GM12878 (cell line): ENCODE measurements around the gene EP400. TPM values are rescaled to one million over a fixed set of nuclear protein-coding genes. Genes with fewer than 3 reads are reported as not detected.

Experiments used
- ATAC-seq: fragments of 200-7000 bp; cut with Tn5 transposase; 3 replicates; pipeline ENCODE4 v1.9.1; 2020; ENCODE audit warnings: mild to moderate bottlenecking, moderate library complexity
- BruUV-seq: library from RNA; stranded (reverse); fragments of 400-500 nt; replicated peaks from 2 replicates; lab custom pipeline; 2021; lab: Mats Ljungman, UMichigan
- CTCF ChIA-PET: fragments of 300-600 bp; sonication (Branson Sonifier 250); formaldehyde crosslinking; extraction: SDS; loops from one replicate; lab custom pipeline; 2021; ENCODE audit warnings: inconsistent platforms; lab: Yijun Ruan, JAX
- POLR2A ChIA-PET: fragments of 350-600 bp; formaldehyde crosslinking; extraction: SDS; loops from one replicate; lab custom pipeline; 2021; ENCODE audit warnings: inconsistent platforms; lab: Charles Lee
- RAD21 ChIA-PET: fragments of 300-600 bp; sonication (Branson Sonifier 250); formaldehyde crosslinking; loops from one replicate; lab custom pipeline; 2023; ENCODE audit warnings: antibody characterized with exemption; ENCODE audit not compliant: unreplicated experiment; lab: Charles Lee
- SMC1A ChIA-PET: fragments of 300-600 bp; sonication (Branson Sonifier 250); formaldehyde crosslinking; loops from one replicate; lab custom pipeline; 2023; ENCODE audit not compliant: unreplicated experiment, uncharacterized antibody; lab: Charles Lee
- DNase-seq: peaks from one replicate; pipeline ENCODE4 v3.0.0-alpha.2; 2011; ENCODE audit warnings: low read depth, low spot score
- FAIRE-seq: peaks from 3 replicates; lab custom pipeline; 2011; peaks lifted over from hg19 to GRCh38; lab: Jason Lieb, UNC
- H2AFZ ChIP-seq: 2 replicates; pipeline ENCODE4 v1.6.0; 2011; ENCODE audit warnings: low read depth, low read length, control low read depth; ENCODE audit not compliant: control insufficient read depth
- H3K27ac ChIP-seq: 2 replicates; pipeline ENCODE4 v1.5.1; 2011; ENCODE audit warnings: control low read depth; ENCODE audit not compliant: control insufficient read depth, insufficient read depth
- H3K27me3 ChIP-seq, 2 experiments: replicated peaks in 1 of 2; 2 replicates each; pipeline versions ENCODE4 v1.6.0 to v1.6.1; 2011; ENCODE audit warnings: low read length in 1 of 2; ENCODE audit not compliant: control insufficient read depth in 2 of 2, insufficient read depth in 2 of 2
- H3K36me3 ChIP-seq, 2 experiments: 2 replicates each; pipeline ENCODE4 v1.5.1; 2011; ENCODE audit warnings: low read length in 1 of 2; ENCODE audit not compliant: control insufficient read depth in 2 of 2, insufficient read depth in 2 of 2
- H3K4me1 ChIP-seq: 2 replicates; pipeline ENCODE4 v1.6.1; 2011; ENCODE audit warnings: mild to moderate bottlenecking, low read length, moderate library complexity, mixed read lengths; ENCODE audit not compliant: control insufficient read depth, insufficient read depth
- H3K4me2 ChIP-seq: 2 replicates; pipeline ENCODE4 v1.6.0; 2011; ENCODE audit warnings: control low read depth; ENCODE audit not compliant: control insufficient read depth, insufficient read depth
- H3K4me3 ChIP-seq: fragments of 200-600 bp; sonication (generic); 2 replicates; pipeline ENCODE4 v1.5.1; 2016
- H3K79me2 ChIP-seq: 2 replicates; pipeline ENCODE4 v1.6.0; 2011; ENCODE audit warnings: low read length; ENCODE audit not compliant: control insufficient read depth, insufficient read depth
- H3K9ac ChIP-seq: 2 replicates; pipeline ENCODE4 v1.8.0; 2011; ENCODE audit warnings: low read length, control low read depth, mixed read lengths; ENCODE audit not compliant: control insufficient read depth, insufficient read depth
- H3K9me3 ChIP-seq: replicated peaks from 3 replicates; pipeline ENCODE4 v1.5.1; 2011; ENCODE audit warnings: mild to moderate bottlenecking, low read length; ENCODE audit not compliant: control insufficient read depth, insufficient read depth
- H4K20me1 ChIP-seq: 2 replicates; pipeline ENCODE4 v1.6.0; 2011; ENCODE audit not compliant: control insufficient read depth, insufficient read depth
- ASH2L ChIP-seq: fragments of 300-600, 200-600 bp; sonication (generic); IDR thresholded peaks from 2 replicates; pipeline ENCODE4 v1.6.1; 2017; ENCODE audit warnings: low read depth, mild to moderate bottlenecking, borderline replicate concordance
- BCLAF1 ChIP-seq: fragments of 450-650 bp; IDR thresholded peaks from 2 replicates; pipeline ENCODE4 v1.6.1; 2017; ENCODE audit warnings: antibody characterized with exemption, mild to moderate bottlenecking, moderate library complexity
- CREB1 ChIP-seq: IDR thresholded peaks from 2 replicates; pipeline ENCODE4 v1.6.1; 2012; ENCODE audit warnings: low read depth, mild to moderate bottlenecking, inconsistent platforms
- GATAD2B ChIP-seq: fragments of 450-650 bp; conservative IDR thresholded peaks from 2 replicates; pipeline ENCODE4 v1.6.1; 2017; ENCODE audit warnings: low read depth, mild to moderate bottlenecking, moderate library complexity
- HDAC2 ChIP-seq: fragments of 200-600 bp; sonication (generic); IDR thresholded peaks from 2 replicates; pipeline ENCODE4 v1.6.1; 2017
- IRF3 ChIP-seq: fragments of 450-650 bp; IDR thresholded peaks from 2 replicates; pipeline ENCODE4 v1.6.1; 2014; ENCODE audit warnings: mild to moderate bottlenecking
- KLF5 ChIP-seq: fragments of 450-650 bp; IDR thresholded peaks from 2 replicates; pipeline ENCODE4 v1.6.1; 2014; ENCODE audit warnings: mild to moderate bottlenecking; ENCODE audit not compliant: partially characterized antibody
- MAX ChIP-seq: IDR thresholded peaks from 2 replicates; pipeline ENCODE4 v1.6.1; 2012; ENCODE audit warnings: low read depth, low read length, improper control_type of control experiment
- MTA3 ChIP-seq: IDR thresholded peaks from 2 replicates; pipeline ENCODE4 v1.6.1; 2012; ENCODE audit warnings: low read length, inconsistent platforms, borderline replicate concordance
- REST ChIP-seq: IDR thresholded peaks from 2 replicates; pipeline ENCODE4 v1.6.1; 2012; ENCODE audit warnings: mild to moderate bottlenecking, low read depth, low read length
- ZNF24 ChIP-seq: fragments of 450-650 bp; IDR thresholded peaks from 2 replicates; pipeline ENCODE4 v1.6.1; 2017; ENCODE audit warnings: antibody characterized with exemption, mild to moderate bottlenecking
- WGBS: methylation state at CpG from one replicate; pipeline ENCODE4 v1.1.6; 2016; ENCODE audit warnings: low lambda C conversion rate; ENCODE audit not compliant: insufficient replicate concordance, insufficient coverage; ENCODE audit errors: missing lambda C conversion rate; 5-methylcytosine and 5-hydroxymethylcytosine counted together
- in situ Hi-C: fragments of 300-500 bp; cut with MboI; formaldehyde crosslinking; loops from 9 replicates; pipeline ENCODE4 v1.14.3; 2018; ENCODE audit warnings: mixed read lengths
- intact Hi-C: fragments of 100-400 bp; cut with micrococcal nuclease; formaldehyde crosslinking; loops from one replicate; pipeline ENCODE4 v1.14.2; 2022; ENCODE audit not compliant: unreplicated experiment
- polyA plus RNA-seq, 11 experiments: library from polyadenylated mRNA; depleted of rRNA in 4 of 11; unstranded in 6 of 11; stranded (reverse) in 5 of 11; fragments of >200 nt; fragmentation: Nextera tagmentation in 4 of 11; fragmentation: Illumina TruSeq in 1 of 11; extraction: Ambion mirVana in 4 of 11; extraction: Trizol in 1 of 11; gene quantifications; 1 replicate in 1 of 11; 2 replicates in 10 of 11; pipeline versions ENCODE4 v1.2.1 to v1.2.3, GENCODE V29; 2011 to 2016; ENCODE audit warnings: inconsistent platforms in 2 of 11, missing spikeins in 2 of 11, low read depth in 1 of 11
- total RNA-seq, 4 experiments: library from RNA; depleted of rRNA in 3 of 4; stranded (reverse); fragments of >200 nt in 3 of 4; fragmentation: Illumina TruSeq in 1 of 4; extraction: Trizol in 1 of 4; gene quantifications; 2 replicates each; pipeline versions ENCODE4 v1.2.1 to v1.2.3, GENCODE V29; 2013 to 2021

EP400 gene
- total and polyA plus RNA-seq, 10 of the 15 experiments (the other 5 are each of a cell fraction or from before 2014, with no cell fraction given): 3.8 to 44.2 (median 8.4) TPM

GRCh38 chr12:132029503-132030300 is 80.0 kb downstream of the EP400 start:
- H4K20me1 ChIP-seq: no peaks in the 10 kb centered on the region; the same call in 1 of the 2 replicates
- CTCF ChIA-PET: no interaction called here
- H3K9me3 ChIP-seq: no peaks in the 10 kb centered on the region
- H3K4me1 ChIP-seq: no peaks in the 10 kb centered on the region
- H3K4me3 ChIP-seq: no peak overlapping the region
- no peaks in the 10 kb centered on the region for H3K27me3 ChIP-seq
- DNase-seq (no peak), FAIRE-seq (no peak)
- H3K36me3 ChIP-seq: peaks cover 30 to 32% of the 10 kb centered on the region in 2 experiments
- POLR2A ChIA-PET: no interaction called here
- RAD21 ChIA-PET: no interaction called here
- no peak overlapping the region for H3K4me2 ChIP-seq
- no peak overlapping the region for H3K27ac ChIP-seq
- TF ChIP-seq MAX (no peak), ZNF24 (no peak), REST (no peak), GATAD2B (no peak), ASH2L (no peak), IRF3 (no peak), KLF5 (no peak), CREB1 (no peak), MTA3 (no peak), HDAC2 (no peak), BCLAF1 (no peak)
- TF ChIP-seq, all 136 proteins: peak for 0
- intact Hi-C loops: no loop called here
- H2AFZ ChIP-seq: no peak overlapping the region
- H3K9ac ChIP-seq: no peak overlapping the region
- no peak for ATAC-seq
- WGBS: 92% methylated on average over 26 of the region's 26 CpGs
- SMC1A ChIA-PET: no interaction called here
- no TSS peak for BruUV-seq
- in situ Hi-C loops: no loop called here
- H3K79me2 ChIP-seq: no peaks in the 10 kb centered on the region
